NB4 (cell line): ENCODE data around the gene PHF12.

ENCODE experiments used
- DNase-seq: peaks from one replicate; pipeline ENCODE4 v3.0.0; 2010; ENCODE audit warnings: low read depth
- H3K4me3 ChIP-seq: one replicate; pipeline ENCODE4 v1.5.1; 2011; ENCODE audit warnings: mild to moderate bottlenecking, low read depth, low read length, moderate library complexity
- CTCF ChIP-seq: IDR thresholded peaks from one replicate; pipeline ENCODE4 v1.5.1; 2012; ENCODE audit warnings: low read depth, low read length
- MAX ChIP-seq: IDR thresholded peaks from 2 replicates; pipeline ENCODE4 v1.6.1; 2011; ENCODE audit warnings: low read depth, low read length
- MYC ChIP-seq: IDR thresholded peaks from 2 replicates; pipeline ENCODE4 v1.6.1; 2011; ENCODE audit warnings: low read depth, low read length
- POLR2A ChIP-seq: IDR thresholded peaks from 2 replicates; pipeline ENCODE4 v1.6.1; 2011; ENCODE audit warnings: mild to moderate bottlenecking; ENCODE audit not compliant: insufficient read length; ENCODE audit errors: extremely low read depth

PHF12 gene

GRCh38 chr17:28944343-28944742 lies 7.0 kb downstream of the PHF12 start:
- no peak for DNase-seq
- TF ChIP-seq CTCF (no peak), MAX (no peak), MYC (no peak), POLR2A (no peak)

DNA sequence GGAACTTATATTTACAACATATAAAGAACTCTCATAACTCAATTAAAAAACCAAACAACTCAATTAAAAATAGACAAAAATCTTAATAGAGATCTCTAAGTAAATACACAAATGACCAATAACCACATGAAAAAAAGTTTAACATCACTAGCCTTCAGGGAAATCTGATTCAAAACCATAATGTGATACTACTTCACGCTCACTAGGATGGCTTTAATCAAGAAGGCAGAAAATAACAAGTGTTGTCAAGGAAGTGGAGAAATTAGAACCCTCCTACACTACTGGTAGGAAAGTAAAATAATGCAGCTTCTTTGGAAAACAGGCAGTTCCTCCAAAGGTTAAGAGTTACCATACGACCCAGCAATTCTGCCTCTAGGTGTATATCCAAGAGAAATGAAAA lies 8.4 kb downstream of the PHF12 start:
- DNase-seq = no peak
- no peak for TF ChIP-seq MYC
- no peak for TF ChIP-seq POLR2A
- TF ChIP-seq CTCF = no peak
- TF ChIP-seq MAX = no peak
- no peak overlapping the region for H3K4me3 ChIP-seq

More at GRCh38 chr17:28944343-28944742, 7.0 kb downstream of the PHF12 start:
- H3K4me3 ChIP-seq = no peak overlapping the region

DNA sequence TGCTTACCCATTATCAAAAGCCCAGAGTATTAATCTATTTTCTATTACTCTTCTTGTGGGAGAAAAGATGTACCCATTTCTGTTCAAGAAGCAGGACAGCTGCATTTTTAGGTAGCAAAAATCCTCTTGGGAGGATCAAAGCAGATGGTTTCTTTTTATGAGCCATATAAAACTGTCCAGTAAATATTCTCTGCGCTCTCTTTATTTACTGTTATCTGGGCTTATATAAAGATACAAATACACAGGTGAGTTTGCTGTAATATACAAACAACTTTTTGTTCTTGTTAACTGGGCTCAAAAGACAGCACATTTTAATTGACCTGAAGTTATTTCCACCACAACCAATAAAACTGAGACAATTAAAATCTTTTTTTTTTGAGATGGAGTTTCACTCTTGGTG lies 10.1 kb downstream of the PHF12 start:
- TF ChIP-seq MYC = no peak
- no peak for TF ChIP-seq CTCF
- TF ChIP-seq MAX = no peak
- TF ChIP-seq POLR2A = no peak
- DNase-seq = no peak
- H3K4me3 ChIP-seq = no peak overlapping the region

DNA sequence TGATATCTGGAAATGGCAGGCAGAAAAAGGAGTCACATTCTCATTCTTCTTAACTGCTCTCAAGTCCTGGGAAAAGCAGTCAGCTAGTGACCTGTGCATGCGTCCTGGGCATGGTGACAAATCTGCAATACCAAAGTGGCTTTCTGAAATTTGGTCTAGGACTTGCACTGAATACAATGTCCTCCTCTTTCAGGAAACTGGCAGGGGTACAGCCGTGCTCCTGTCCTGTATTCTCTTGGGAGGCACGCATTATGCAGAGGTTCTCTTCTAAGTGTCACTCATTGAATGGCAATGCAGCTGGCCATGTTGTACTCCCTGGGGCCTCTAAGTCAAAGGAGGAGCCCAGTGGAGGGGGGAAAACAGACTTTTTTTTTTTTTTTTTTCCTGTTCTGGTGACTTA lies 10.6 kb downstream of the PHF12 start:
- no peak overlapping the region for H3K4me3 ChIP-seq
- TF ChIP-seq MYC = no peak
- TF ChIP-seq POLR2A = no peak
- no peak for TF ChIP-seq CTCF
- TF ChIP-seq MAX = no peak
- peak; percentile 46 for DNase-seq

DNA sequence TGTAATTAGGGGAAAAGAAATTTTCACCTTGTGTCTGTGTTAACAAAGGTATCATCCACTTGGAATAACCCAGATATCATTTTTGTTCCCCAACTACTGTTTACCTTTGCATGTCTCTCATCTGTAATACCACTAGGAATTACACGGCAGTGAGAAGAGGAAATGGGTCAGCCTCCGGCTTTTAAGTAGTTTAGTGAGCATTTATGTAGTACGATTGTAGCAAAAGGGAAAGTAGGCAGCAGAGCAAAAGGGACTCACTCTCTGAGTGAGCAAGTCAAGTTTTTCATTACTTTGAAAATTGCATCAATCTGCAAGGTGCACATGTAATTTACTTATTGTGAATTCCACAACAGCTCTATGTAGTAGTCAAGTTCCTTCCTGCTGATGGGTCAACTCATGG lies 11.2 kb downstream of the PHF12 start:
- TF ChIP-seq MYC (no peak), CTCF (no peak), POLR2A (no peak), MAX (no peak)
- no peak for DNase-seq

DNA sequence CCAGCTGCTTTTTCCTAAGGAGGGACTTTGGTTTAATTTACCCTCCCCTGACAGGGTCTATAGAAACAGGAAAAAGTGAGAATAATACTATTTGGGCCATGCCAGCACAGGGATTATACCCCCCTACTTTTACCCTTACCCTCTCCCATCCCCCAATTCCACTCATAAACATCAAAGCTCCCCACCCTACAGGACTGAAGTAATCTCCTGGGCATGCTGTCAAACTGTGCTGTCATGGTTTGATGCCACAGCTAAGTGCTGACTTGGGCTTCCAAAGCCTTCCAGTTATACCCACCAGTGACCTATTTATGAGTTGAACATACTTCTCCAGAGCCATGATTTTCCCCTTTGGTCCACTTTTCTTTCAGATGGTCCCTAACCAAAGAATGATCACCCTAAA lies 12.8 kb downstream of the PHF12 start:
- DNase-seq = no peak
- no peak overlapping the region for H3K4me3 ChIP-seq
- TF ChIP-seq MYC = no peak
- no peak for TF ChIP-seq MAX
- TF ChIP-seq POLR2A = no peak
- TF ChIP-seq CTCF = no peak

More for the DNA sequence above, 11.2 kb downstream of the PHF12 start:
- no peak overlapping the region for H3K4me3 ChIP-seq
